NK-92 (cell line): ENCODE results near the gene ANXA5.

ENCODE experiments used
- DNase-seq: peaks from one replicate; lab custom pipeline; 2025; ENCODE audit not compliant: unreplicated experiment; lab: John Stamatoyannopoulos, UW

The ANXA5 gene

GRCh38 chr4:121712001-121712651, 15.3 kb upstream of the ANXA5 start:
- DNase-seq, result no peak

GRCh38 chr4:121711263-121712000, 14.7 kb upstream of the ANXA5 start:
- DNase-seq, result no peak

GRCh38 chr4:121709766-121710405, 13.1 kb upstream of the ANXA5 start:
- DNase-seq, result no peak

- no peak for DNase-seq
These were observed 10.6 kb upstream of the ANXA5 start for GRCh38 chr4:121707344-121707743.

GRCh38 chr4:121706595-121707021, 9.8 kb upstream of the ANXA5 start:
- peak; percentile 2 for DNase-seq

GRCh38 chr4:121705521-121705920, 8.7 kb upstream of the ANXA5 start:
- DNase-seq, result no peak

GRCh38 chr4:121702136-121702535, 5.4 kb upstream of the ANXA5 start:
- DNase-seq, result no peak

GRCh38 chr4:121701263-121701662, 4.5 kb upstream of the ANXA5 start:
- no peak for DNase-seq

GRCh38 chr4:121698236-121698671, 1.5 kb upstream of the ANXA5 start:
- no peak for DNase-seq

- DNase-seq, result no peak
These were observed 784 bp upstream of the ANXA5 start for GRCh38 chr4:121697564-121697963.

GRCh38 chr4:121696170-121696580, 605 bp downstream of the ANXA5 start:
- DNase-seq, result no peak

- DNase-seq, result no peak
These were observed 2.9 kb downstream of the ANXA5 start for GRCh38 chr4:121693886-121694285.

- no peak for DNase-seq
These were observed 3.3 kb downstream of the ANXA5 start for GRCh38 chr4:121693450-121693849.

GRCh38 chr4:121692261-121692660, 4.5 kb downstream of the ANXA5 start:
- DNase-seq, result no peak

GRCh38 chr4:121690001-121690400, 6.8 kb downstream of the ANXA5 start:
- DNase-seq, result no peak

- DNase-seq, result no peak
These were observed 8.1 kb downstream of the ANXA5 start for GRCh38 chr4:121688701-121689100.

- no peak for DNase-seq
These were observed 8.5 kb downstream of the ANXA5 start for GRCh38 chr4:121688261-121688660.

- no peak for DNase-seq
These were observed 10.5 kb downstream of the ANXA5 start for GRCh38 chr4:121686255-121686654.

GRCh38 chr4:121685257-121685656, 11.5 kb downstream of the ANXA5 start:
- DNase-seq, result no peak

GRCh38 chr4:121684561-121684960, 12.2 kb downstream of the ANXA5 start:
- no peak for DNase-seq

- DNase-seq, result no peak
These were observed 12.8 kb downstream of the ANXA5 start for GRCh38 chr4:121684016-121684415.

- no peak for DNase-seq
These were observed 16.2 kb downstream of the ANXA5 start for GRCh38 chr4:121680571-121680970.
